Measurements from ENCODE around the gene TNS1. TPM values are rescaled to one million over a fixed set of nuclear protein-coding genes. Genes with fewer than 3 reads are reported as not detected.

Gene TNS1
- total RNA-seq, 1 donor from 2014 or later, result 0.24 TPM

GRCh38 chr2:217897816-217898806, 104.7 kb downstream of the TNS1 start:
- Mint-ChIP-seq H3K9me3 (no peaks in the 10 kb centered on the region), H3K27me3 (ENCODE audit: insufficient read depth, low read depth) (no peaks in the 10 kb centered on the region), H3K4me3 (no peak overlapping the region), H3K36me3 (no peaks in the 10 kb centered on the region), H3K4me1 (no peaks in the 10 kb centered on the region), H3K27ac (no peak overlapping the region)
- Histone ChIP-seq H3K27me3 (no peaks in the 10 kb centered on the region), H3K9ac (no peak overlapping the region), H3K4me2 (no peak overlapping the region), H4K20me1 (ENCODE audit: low read depth) (no peaks in the 10 kb centered on the region), H3K4me1 (no peaks in the 10 kb centered on the region), H3K27ac (no peak overlapping the region), H3K79me2 (ENCODE audit: low read depth) (no peaks in the 10 kb centered on the region), H3K36me3 (no peaks in the 10 kb centered on the region), H3K9me3 (ENCODE audit: low read depth) (no peaks in the 10 kb centered on the region), H3F3A (ENCODE audit: low read depth) (no peaks in the 10 kb centered on the region), H2AFZ (replicated peaks) (no peak overlapping the region), H3K4me3 (no peak overlapping the region)
- no peak for DNase-seq (ENCODE audit: low spot score)
- TF ChIP-seq EZH2 (IDR thresholded peaks at IDR 0.05) (no peak), EZH2phosphoT487 (IDR thresholded peaks at IDR 0.05) (no peak), CTCF (IDR thresholded peaks at IDR 0.05) (no peak)

DNA sequence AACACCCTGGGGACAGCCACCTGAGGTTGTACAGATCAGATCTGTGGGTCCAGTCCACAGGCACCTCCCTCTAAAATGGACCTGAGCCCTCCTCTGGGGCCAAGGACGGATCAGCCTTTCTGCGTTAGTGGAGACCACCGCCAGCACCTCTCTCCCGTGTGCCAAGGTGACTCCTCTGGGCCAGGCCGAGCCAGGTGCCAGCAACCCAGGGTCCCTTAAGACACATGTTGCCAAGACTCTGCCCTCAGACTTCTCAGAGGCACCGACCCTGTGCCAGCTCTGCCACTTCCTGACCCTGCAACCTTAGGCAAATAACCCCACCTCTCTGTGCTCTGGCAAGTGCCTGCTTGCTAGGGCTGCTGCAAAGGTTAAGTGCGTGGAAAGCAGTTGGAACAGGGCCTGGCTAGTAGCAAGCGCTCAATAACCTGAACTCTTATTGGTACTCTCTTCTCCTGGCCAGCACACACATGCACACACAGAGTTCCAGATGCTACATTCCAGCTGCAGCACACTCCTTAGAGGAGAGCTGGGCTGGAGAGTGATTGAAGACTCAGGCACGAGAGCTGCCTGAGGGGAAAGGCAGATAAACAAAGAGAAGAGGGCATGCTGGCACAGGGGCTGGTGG, 105.6 kb downstream of the TNS1 start:
- no peak for DNase-seq (ENCODE audit: low spot score)
- no peak overlapping the region for H3K4me2 ChIP-seq
- H3K27me3 ChIP-seq, result no peaks in the 10 kb centered on the region
- no peak overlapping the region for H3K4me3 Mint-ChIP-seq
- H3K36me3 Mint-ChIP-seq, result no peaks in the 10 kb centered on the region
- no peaks in the 10 kb centered on the region for H3F3A ChIP-seq (ENCODE audit: low read depth)
- no peak overlapping the region for H2AFZ ChIP-seq (replicated peaks)
- no peak overlapping the region for H3K27ac ChIP-seq
- no peaks in the 10 kb centered on the region for H3K9me3 ChIP-seq (ENCODE audit: low read depth)
- no peaks in the 10 kb centered on the region for H3K9me3 Mint-ChIP-seq
- H3K4me3 ChIP-seq, result no peak overlapping the region
- H3K27me3 Mint-ChIP-seq (ENCODE audit: insufficient read depth, low read depth), result no peaks in the 10 kb centered on the region
- H3K79me2 ChIP-seq (ENCODE audit: low read depth), result no peaks in the 10 kb centered on the region
- H3K4me1 Mint-ChIP-seq, result no peaks in the 10 kb centered on the region
- TF ChIP-seq EZH2phosphoT487 (IDR thresholded peaks at IDR 0.05), result no peak
- no peak for TF ChIP-seq CTCF (IDR thresholded peaks at IDR 0.05)
- no peak for TF ChIP-seq EZH2 (IDR thresholded peaks at IDR 0.05)
- no peaks in the 10 kb centered on the region for H3K36me3 ChIP-seq
- no peaks in the 10 kb centered on the region for H3K4me1 ChIP-seq
- no peak overlapping the region for H3K9ac ChIP-seq
- H4K20me1 ChIP-seq (ENCODE audit: low read depth), result no peaks in the 10 kb centered on the region
- peak overlapping the region; percentile 21 for H3K27ac Mint-ChIP-seq

DNA sequence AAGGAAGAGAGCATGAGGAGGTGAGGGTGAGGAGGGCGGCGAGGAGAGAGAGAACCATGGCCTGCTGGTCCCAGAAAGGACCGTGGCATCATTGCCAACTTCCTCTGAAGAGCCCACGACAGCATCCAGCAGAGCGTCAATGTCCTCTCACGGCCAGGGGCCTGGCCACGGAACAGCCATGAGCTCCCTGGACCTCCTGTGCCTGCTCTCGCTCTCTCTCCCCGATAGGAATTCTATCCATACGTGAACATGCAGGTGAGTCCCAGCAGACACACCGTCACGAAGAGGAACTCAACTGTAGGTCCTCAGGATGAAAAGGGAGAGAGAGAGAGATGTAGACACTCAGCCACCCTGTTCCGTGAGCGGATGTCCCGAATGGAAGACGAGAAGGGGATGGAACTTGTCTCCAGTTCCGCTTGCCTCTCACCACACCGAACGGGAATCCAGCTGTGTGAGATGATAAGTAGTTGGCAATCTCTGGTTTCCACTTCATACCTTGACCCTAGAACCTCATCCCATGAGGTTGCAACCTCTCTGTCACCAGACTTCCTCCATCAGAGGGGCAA, 107.6 kb downstream of the TNS1 start:
- no peaks in the 10 kb centered on the region for H3F3A ChIP-seq (ENCODE audit: low read depth)
- H3K9me3 ChIP-seq (ENCODE audit: low read depth), result no peaks in the 10 kb centered on the region
- Mint-ChIP-seq H3K27me3 (ENCODE audit: insufficient read depth, low read depth) (no peaks in the 10 kb centered on the region), H3K4me1 (peaks cover 6% of the 10 kb centered on the region), H3K4me3 (no peak overlapping the region), H3K9me3 (no peaks in the 10 kb centered on the region), H3K36me3 (no peaks in the 10 kb centered on the region), H3K27ac (no peak overlapping the region)
- TF ChIP-seq CTCF (IDR thresholded peaks at IDR 0.05) (no peak), EZH2 (IDR thresholded peaks at IDR 0.05) (no peak), EZH2phosphoT487 (IDR thresholded peaks at IDR 0.05) (no peak)
- H3K4me1 ChIP-seq, result no peaks in the 10 kb centered on the region
- no peak overlapping the region for H2AFZ ChIP-seq (replicated peaks)
- no peaks in the 10 kb centered on the region for H4K20me1 ChIP-seq (ENCODE audit: low read depth)
- DNase-seq (ENCODE audit: low spot score), result no peak
- no peak overlapping the region for H3K9ac ChIP-seq
- H3K27ac ChIP-seq, result no peak overlapping the region
- no peaks in the 10 kb centered on the region for H3K36me3 ChIP-seq
- H3K79me2 ChIP-seq (ENCODE audit: low read depth), result no peaks in the 10 kb centered on the region
- no peak overlapping the region for H3K4me3 ChIP-seq
- no peak overlapping the region for H3K4me2 ChIP-seq
- H3K27me3 ChIP-seq, result no peaks in the 10 kb centered on the region
